GM15510 (cell line): ENCODE measurements around the gene LSR.

Source experiments
- POLR2A ChIP-seq: IDR thresholded peaks from 3 replicates; pipeline ENCODE4 v1.6.1; 2011; ENCODE audit warnings: borderline replicate concordance; ENCODE audit not compliant: insufficient read length; ENCODE audit errors: extremely low read depth

LSR gene

DNA sequence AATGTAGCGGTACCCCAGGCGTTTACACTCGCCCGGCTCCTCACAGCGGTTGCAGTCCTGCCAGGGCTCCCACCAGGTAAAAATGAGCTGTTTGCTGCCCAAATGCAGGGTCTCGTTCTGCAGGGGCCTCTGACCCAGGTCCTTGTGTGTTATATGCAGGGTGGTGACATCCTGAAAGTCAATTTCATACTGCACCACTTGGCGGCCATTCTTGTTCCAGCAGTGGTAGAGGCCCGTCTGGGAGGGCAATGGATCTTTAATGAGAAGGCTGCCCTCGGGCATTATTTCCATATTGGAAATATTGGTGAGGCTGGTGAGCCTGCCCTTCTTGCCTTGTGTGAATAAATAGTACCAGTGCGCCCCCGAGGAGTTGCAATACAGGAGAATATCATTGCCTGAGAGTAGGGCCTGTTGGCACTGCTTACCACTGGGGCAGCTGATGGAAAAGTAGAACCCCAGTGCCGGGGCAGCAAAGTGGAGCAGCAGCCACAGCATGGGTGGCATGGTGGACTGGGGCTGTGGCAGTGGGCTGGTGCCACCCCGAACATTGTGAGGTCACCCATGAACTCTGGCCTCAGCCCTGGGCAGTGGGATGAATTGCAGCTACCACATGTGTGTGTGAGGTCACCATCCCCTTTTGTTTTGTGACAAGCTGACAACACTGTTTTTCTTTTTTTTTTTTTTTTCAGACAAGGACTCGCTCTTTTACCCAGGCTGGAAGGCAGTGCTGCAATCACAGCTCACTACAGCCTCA lies 20.4 kb upstream of the LSR start, which contains the start of gene FAM187B:
TSS of gene FAM187B (minus strand) at position 563 of the 754 bp plus-strand sequence. CDS start at position 504, 59 bp downstream.
- no peak for TF ChIP-seq POLR2A

DNA sequence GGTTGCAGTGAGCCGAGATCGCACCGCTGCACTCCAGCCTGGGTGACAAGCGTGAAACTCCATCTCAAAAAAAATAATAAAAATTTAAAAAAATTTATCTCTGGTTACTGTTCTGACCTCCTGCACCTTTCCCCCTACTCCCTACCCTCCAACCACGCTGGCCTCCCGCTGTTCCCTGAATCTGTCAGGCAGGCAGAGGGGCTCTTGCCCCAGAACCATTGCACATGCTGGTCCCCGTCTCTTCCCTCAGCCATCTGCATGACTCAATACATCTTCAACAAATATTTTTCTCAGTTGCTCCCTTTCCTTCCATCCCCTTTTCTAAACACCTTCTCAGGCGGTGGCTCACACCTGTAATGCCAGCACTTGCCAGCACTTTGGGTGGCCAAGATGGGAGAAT lies 19.2 kb upstream of the LSR start:
- no peak for TF ChIP-seq POLR2A

DNA sequence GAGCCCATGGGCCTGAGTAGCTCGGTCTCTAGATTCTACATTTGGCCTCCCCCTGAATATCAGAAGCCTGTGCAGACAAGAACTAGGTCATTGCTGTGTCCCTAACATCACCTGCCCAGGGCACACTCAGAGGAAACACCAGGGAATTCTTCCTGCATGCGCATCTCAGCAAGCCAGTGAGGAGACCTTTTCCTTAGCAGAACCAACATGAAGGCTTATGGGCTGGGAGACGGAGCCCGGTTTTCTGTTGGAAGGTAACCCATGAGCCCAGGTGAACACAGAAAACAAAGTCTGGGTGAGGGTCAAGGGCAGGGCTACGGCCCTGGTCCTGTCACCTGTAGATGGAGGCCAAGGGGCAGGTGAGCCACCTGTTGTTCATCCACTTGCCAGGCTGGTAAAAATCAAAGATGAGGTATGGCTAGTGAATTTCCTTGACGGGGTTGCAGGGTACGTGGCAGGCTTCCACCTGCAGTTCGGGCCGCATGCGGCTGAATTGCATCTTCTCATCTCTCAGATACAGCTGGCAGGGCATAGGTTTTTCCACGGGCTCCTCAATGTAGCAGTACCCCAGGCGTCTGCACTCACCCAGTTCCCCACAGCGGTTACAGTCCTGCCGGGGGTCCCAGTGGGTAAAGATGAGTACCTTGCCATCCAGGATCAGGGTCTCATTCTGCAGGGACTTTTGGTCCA lies 16.7 kb upstream of the LSR start:
- no peak for TF ChIP-seq POLR2A

DNA sequence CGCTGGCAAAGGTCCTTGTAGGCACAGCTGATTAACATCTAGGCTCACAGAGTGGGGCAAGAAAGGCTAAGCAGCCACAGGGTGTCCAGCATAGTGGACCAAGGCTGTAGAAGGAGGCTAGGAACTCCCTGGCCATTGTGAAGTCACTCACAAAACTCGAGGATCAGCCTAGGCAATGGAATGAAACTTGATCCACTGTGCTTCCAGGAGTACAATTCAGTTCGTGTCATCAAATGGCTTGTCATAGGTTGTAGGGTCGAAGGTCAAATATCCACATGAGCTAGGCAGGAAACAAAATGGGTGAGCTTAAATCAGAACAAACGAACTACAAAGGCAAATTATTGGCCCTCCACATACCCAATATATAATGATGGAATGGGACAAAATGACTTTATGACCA lies 15.9 kb upstream of the LSR start:
- no peak for TF ChIP-seq POLR2A

DNA sequence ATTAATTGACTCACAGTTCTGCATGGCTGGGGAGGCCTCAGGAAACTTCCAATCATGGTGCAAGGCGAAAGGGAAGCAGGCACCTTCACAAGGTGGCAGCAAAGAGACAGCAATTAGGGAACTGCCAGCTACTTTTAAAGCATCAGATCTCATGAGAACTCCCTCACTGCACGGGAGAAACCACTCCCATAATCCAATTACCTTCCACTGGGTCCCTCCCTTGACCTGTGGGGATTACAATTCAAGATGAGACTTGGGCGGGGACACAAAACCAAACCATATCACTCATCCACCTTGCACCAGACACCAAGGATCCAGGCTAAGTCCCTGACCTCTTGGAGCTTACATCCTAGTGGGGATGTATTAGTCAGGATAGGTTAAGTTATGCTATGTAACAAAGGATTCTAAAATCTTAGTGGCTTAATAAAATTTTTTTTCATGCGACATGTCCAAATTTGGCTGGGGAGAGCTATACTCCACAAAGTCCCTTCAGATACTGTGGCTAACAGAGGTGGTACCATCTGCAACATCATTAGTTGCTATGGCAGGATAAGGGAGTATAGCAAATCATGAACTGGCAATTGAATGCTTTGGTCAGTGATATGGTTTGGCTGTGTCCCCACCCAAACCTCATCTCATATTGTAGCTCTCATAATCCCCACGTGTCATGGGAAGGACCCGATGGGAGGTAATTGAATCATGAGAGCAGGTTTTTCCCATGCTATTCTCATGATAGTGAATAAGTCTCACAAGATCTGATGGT lies 12.0 kb upstream of the LSR start:
- no peak for TF ChIP-seq POLR2A

DNA sequence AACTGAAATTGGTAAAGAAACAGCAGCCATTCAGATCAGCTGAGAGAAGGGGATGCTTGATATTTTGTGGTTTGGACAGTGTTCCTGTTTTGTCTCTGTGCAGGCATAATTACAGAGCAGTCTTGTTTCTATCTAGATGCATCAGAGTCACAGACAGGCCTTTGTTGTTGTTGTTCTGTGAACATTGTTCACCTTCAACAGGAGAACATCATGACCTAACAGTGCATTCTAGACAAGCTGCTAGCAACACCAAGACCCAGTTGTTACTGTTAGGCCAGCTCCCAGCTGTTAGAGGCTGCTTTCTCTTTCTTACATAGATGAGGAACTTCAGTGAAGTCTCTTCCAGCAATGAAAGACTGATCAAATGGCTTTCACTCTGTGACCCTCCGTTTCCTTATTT lies 8.5 kb upstream of the LSR start:
- no peak for TF ChIP-seq POLR2A

DNA sequence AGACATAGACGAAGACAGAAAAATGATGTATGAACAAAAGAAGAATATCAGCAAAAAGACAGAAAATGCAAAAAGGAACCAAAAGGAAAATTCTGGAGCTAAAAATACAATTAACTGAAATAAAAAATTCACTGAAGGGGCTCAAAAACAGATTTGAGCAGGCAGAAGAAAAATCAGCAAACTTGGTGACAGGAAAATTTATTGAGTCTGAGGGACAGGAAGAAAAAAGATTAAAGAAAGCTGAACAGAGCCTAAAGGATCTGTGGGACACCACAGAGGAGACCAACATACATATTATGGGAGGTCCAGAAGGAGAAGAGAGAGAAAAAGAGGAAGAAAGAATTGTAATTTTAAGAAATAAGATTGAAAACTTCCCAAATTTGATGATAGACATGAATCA lies 7.4 kb upstream of the LSR start:
- TF ChIP-seq POLR2A, result no peak

DNA sequence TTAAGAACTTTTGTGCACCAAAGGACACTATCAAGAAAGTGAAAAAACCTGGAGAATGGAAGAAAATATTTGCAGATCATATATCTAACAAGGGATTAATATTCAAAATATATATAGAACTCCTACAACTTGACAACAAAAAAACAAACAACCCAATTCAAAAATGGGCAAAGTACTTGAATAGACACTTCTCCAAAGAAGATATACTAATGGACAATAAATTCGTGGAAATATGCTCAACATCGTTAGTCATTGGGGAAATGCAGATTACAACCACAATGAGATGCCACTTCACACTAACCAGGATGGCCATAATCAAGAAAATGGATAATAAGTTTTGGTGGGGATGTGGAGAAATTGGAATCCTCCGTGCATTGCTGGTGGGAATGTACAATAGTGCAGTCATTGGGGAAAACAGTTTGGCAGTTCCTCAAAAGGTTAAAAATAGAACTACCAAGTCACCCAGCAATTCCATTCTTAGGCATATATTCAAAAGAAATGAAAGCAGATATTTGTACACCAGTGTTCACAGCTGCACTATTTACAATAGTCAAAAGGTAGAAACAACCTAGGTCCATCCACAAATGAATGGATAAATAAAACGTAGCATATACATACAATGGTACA lies 2.2 kb upstream of the LSR start:
- TF ChIP-seq POLR2A, result no peak

DNA sequence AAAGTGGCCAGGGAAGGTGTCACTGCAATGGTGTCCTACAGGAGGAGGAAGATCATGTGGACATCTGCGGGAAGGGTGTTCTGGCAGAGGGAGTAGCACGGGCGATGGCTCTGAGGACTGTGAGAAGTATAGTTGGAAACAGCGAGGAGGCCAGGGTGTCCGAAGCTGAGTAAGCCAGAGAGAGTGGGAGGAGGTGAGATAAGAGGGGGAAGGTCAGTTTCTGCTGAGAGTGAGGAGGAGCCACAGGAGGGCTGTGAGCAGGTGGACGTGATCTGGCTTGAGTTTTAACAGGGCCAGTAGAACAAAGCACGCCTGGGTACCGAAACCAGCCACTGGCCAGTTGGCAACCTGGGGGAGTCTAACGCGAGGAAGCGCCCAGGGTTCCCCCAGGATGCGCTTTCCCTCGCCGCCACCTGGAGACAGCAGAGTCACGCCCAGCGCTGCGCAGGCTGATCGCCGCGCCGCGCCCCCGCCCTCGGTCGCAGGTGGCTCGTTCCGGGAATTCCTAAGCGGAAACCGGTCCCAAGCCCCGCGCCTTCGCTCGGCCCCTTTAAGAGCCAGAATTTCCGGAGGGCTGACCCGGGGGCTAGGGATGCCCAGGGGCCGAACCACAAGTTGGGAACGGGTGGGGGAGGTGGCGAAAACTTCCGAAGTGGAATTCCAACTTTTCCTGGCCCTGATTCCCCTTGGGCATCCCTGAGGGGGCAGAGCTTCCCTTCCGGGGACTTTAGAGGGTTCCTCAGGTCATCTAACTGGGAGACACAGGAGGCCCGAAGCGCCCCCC lies 1.1 kb upstream of the LSR start:
- TF ChIP-seq POLR2A, result no peak

DNA sequence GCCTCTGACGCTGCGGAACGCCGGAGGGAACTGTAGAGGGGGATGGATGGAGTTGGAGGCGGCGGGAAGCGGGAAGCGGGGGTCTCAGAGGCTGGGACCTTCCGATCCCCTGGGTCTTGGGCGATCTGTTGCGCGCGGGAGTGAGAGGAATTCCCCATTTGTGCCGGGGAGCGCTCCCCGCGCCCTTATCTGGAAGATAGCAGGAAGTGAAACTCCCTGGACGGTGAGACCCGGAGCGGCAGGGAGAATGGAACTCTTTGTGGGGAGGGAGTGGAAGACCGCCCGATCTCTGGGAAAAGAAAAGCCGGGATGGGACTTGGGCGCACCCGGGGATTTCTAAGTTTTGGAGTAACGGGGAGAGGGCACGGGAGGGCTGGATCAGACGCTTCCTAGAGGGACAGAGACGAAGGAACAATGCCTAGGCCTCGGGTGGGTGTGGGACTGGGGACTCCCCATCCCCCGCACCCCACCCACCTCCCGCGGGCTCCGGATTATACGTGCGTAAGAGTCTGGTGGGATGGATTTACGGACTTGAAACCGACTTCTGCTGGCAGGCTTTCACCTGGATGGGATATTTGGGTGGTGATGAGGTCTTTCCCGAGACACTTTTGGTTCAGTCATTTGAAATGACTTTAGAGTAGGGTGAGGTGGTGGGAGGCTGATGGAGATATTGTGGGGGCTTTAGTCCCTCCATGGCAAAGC lies 495 bp downstream of the LSR start:
- TF ChIP-seq POLR2A, result no peak

DNA sequence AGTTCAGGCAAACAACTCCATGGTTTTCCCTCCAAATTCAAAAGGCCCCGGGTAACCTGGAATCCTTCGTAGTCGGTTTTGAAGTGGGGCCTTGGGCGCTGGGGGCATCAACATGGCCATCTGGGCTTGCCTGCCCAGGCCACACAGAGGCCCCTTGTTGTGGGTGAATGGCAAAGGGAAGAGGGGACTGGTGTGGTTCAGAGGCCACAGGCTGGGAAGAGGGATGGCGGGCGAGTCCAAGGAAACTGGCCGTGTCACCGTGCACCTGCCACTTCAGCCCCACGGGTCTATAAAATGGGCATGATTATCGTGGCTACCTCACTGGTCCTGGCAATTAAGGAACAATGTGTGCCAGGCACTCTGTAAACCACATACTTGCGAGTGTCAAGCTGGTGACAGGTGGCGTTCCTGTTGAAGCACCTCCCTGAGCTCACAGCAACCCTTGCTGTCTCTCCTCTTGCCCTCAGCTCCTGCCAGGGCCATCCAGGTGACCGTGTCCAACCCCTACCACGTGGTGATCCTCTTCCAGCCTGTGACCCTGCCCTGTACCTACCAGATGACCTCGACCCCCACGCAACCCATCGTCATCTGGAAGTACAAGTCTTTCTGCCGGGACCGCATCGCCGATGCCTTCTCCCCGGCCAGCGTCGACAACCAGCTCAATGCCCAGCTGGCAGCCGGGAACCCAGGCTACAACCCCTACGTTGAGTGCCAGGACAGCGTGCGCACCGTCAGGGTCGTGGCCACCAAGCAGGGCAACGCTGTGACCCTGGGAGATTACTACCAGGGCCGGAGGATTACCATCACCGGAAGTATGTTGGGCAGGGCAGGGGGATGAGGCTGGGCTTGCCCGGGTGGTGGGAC lies 1.3 kb downstream of the LSR start:
- TF ChIP-seq POLR2A, result no peak

DNA sequence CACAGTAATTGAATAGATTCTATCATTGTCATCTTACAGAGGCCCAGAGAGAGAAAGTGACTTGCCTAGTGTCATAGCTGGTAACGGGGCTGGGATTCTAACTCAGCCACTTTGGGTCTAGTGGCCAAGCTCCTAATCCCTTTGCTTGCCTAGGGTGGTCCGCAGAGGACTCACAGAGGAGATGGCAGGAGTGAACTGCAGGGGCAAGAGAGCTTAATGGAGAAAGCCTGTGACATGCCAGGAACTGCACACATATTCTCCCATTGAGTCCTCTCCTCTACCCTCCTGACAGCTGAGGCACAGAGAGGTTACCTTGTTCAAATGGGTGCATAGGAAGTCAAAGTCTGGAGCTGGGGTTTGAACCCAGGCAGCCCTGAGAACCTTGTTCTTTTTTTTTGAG lies 2.7 kb downstream of the LSR start:
- no peak for TF ChIP-seq POLR2A
